OCI-LY7 (cell line): ENCODE measurements around the gene CNGA4.

Experiments used
- EZH2phosphoT487 ChIP-seq: fragments of 200-600 bp; sonication (generic); IDR thresholded peaks from 2 replicates; pipeline ENCODE4 v1.6.1; 2018; ENCODE audit warnings: low read depth, borderline replicate concordance, mild to moderate bottlenecking, mixed run types, antibody characterized with exemption, low read length, moderate library complexity, mixed read lengths
- TF ChIP-seq, protein P1 (sequence below): fragments of 200-600 bp; sonication (generic); conservative IDR thresholded peaks from 2 replicates; pipeline ENCODE4 v1.5.1; 2014; ENCODE audit warnings: mild to moderate bottlenecking, antibody characterized with exemption, low read length, moderate library complexity, mixed read lengths

DNA sequence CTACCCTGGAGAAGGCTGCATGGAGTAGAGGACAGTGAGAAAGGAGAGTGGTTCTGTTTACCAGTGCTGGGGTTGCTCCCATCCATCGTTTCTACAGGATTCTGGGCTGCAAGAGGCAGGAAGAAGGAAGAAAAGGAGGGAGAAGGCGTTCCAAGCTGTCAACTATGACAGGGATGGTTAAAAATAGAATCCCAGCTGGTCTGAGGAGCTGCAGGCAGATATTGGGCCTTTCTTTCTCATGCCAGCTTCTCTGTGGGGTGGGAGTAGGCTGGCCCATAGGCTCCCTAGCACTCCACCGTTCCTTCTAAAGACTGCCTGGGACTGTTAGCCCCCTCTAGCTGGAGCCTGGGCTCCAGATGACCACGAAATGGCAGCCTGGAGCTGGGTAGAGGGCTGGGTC, 34.3 kb downstream of the CNGA4 start:
- TF ChIP-seq, protein P1, sequence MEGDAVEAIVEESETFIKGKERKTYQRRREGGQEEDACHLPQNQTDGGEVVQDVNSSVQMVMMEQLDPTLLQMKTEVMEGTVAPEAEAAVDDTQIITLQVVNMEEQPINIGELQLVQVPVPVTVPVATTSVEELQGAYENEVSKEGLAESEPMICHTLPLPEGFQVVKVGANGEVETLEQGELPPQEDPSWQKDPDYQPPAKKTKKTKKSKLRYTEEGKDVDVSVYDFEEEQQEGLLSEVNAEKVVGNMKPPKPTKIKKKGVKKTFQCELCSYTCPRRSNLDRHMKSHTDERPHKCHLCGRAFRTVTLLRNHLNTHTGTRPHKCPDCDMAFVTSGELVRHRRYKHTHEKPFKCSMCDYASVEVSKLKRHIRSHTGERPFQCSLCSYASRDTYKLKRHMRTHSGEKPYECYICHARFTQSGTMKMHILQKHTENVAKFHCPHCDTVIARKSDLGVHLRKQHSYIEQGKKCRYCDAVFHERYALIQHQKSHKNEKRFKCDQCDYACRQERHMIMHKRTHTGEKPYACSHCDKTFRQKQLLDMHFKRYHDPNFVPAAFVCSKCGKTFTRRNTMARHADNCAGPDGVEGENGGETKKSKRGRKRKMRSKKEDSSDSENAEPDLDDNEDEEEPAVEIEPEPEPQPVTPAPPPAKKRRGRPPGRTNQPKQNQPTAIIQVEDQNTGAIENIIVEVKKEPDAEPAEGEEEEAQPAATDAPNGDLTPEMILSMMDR, result no peak
- no peak for TF ChIP-seq EZH2phosphoT487
